Stimulated activated CD4-positive, alpha-beta T cell treated with anti-CD3 and anti-CD28 coated beads, Interleukin-1b, Interleukin-23, amount 100 ng/mL, for 24 hours (primary cell): ENCODE data around the gene ATP1A3.

Source experiments
- DNase-seq, 4 experiments: peaks; one replicate each; pipeline ENCODE4 v3.0.0-alpha.2; 2020; ENCODE audit warnings: low read depth in 4 of 4, low spot score in 1 of 4

Gene ATP1A3

GRCh38 chr19:41987141-41987860, 6.7 kb downstream of the ATP1A3 start:
- DNase-seq = no peak

DNA sequence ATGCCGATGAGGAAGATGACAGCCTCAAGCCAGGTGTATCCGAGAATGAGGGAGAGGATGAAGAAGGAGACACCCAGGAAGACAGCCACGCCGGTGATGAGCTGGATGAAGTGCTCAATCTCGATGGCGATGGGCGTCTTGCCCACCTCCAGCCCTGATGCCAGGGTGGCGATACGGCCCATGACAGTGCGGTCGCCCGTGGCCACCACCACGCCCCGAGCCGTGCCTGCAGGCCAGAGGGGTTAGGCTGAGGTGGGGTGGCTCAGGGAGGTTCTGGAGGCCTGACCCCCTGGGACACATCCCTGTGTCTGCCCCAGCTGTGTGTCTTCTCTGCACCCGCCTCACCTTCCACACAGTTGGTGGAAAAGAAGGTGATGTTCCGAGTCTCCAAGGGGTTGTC, 9.1 kb downstream of the ATP1A3 start:
- DNase-seq = no peak

- no peak for DNase-seq
Measured at GRCh38 chr19:41981724-41982123, 12.3 kb downstream of the ATP1A3 start.

DNA sequence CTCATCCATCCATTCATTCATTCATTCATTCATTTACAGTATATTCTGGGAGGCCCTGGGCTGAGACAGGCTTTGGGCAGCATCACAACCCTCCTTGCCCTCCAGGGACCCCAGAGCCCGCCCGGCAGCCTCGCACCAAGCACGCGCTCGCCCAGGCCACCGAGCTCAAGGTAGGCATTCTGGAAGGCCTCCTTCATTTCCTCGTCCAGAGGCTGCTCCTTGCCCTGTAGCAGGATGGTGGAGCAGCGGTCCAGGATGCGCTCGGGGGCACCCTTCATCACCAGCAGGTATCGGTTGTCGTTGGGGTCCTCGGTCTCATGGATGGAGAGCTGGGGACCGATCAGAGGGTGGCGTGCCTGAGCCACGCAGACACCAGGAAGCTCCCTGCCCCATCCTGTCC, 15.6 kb downstream of the ATP1A3 start:
- no peak for DNase-seq

GRCh38 chr19:41977916-41978315, 16.1 kb downstream of the ATP1A3 start:
- no peak for DNase-seq

- no peak for DNase-seq
Measured at GRCh38 chr19:41974652-41975051, 19.4 kb downstream of the ATP1A3 start.

DNA sequence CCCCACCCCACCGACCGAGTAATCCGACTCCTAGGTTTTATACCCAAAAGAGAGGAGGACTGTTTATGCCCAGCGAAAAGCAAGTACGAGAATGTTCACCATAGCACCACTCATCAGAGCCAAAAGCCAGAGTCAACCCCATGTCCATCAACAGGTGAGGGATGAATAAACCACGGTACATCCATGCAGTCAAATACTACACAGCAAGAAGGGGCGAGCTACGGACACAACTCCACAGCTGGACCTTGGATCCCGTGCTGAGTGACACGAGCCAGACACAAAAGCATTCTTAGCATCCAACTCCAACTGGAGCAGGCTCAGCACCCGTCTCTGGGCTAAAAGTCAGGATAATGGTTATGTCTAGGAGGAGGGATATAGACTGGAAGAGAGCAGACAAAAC, 22.7 kb downstream of the ATP1A3 start:
- DNase-seq = no peak

GRCh38 chr19:41969772-41970458, 24.1 kb downstream of the ATP1A3 start:
- DNase-seq = no peak

- DNase-seq = no peak
Measured at GRCh38 chr19:41968751-41969595, 25.1 kb downstream of the ATP1A3 start.

DNA sequence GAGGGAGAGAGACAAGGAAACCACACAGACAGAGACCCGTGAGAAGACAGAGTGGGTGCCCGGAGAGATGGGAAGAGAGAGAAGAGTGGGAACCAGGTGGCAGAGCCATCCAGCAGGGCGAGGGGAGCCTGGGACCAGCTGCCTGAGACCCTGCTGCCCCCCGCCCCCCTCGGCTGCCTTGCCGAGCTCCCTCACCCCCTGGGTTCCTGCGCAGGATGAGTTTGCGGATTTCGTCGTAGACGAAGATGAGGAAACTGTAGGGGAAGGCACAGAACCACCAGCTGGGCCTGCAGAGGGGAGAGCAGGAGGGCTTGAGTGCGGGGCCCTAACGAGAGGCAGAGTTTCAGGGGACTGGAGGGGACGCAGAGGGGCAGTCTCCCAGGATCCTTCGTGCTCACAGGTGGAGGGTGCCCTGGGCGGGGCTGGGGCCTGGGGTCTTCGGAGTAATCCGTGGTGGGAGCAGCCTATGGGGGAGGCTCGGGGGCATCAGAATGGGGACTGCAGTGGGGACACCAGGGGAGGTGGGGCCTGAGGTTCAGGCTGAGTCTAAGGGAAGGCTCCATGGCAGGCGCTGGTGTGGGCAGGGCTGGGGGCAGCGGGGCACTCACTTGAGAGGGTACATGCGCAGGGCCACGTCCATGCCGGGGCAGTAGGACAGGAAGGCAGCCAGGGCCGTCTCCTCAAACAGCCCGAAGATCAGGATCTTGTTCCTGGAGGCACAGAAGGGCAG, 26.8 kb downstream of the ATP1A3 start:
- DNase-seq = no peak

DNA sequence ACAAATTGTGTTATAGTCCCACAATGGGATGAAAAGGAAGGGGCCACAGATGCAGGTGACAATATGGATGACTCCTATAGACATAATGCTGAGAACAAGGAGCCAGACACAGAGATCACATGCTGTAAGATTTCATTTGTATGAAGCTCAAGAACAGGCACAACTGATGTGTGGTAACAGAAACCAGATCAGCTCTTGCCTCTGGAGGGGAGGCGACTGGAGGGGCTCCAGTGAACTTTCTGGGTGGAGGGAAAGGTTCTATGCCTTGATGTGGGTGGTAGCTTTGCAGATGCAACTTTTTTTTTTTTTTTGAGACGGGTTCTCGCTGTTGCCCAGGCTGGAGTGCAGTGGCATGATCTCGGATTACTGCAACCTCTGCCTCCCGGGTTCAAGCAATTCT, 28.9 kb downstream of the ATP1A3 start:
- no peak for DNase-seq

DNA sequence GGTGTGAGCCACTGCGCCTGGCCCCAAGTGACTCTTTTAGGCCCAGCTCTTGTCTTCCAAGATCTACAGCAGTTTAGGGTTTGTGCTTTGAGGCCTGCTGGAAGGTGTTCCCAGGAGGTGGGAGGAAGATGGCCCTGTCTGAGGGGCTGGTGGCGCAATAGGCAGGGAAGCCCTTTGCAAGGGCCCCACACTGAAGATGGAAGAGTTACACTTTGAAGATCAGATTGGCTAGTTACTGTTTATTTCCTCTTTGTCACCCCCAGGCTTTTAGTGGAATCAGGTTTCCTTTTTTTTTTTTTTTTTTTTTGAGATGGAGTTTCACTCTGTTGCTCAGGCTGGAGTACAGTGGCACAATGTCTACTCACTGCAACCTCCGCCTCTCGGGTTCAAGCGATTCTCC, 33.1 kb downstream of the ATP1A3 start:
- no peak for DNase-seq

- DNase-seq = peak; percentile 68 to 89 (median 79)
Measured at GRCh38 chr19:41959056-41960053, 34.7 kb downstream of the ATP1A3 start, which contains the start of gene RABAC1. TSS of gene RABAC1 (minus strand) at chr19:41959321. CDS start at chr19:41959292, 29 bp downstream.

DNA sequence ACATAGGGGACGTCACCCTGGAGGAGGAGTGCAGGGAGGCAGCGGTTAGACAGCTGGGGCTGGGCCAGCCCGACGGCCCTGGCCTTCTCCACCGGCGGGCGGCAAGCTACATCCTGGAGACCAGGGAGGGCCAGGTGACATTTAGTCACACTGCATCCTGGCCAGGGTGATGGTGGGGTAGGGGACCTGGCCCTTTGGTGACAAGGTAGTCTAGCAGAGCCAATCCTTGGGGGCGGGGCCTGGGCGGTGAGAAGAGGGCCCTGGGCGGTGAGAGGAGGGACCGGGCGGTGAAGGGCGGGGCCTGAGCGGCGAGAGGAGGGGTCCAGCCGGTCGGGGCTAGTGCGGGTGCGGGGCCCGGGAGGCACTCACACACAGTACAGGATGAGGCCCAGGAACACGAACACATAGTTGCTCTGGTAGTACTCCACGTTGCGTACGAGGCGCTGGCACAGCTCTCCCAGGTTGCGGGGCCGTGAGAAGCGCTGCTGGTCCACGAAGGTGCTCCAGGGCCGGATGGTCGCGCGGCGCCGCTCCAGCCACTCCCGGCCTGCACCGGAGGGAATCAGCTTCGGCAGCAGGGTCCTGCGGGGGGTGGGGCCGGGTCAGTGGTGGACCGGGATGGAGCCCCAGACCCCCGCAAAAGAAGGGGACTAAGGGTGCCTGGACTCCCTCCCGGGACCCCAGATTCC, 35.5 kb downstream of the ATP1A3 start:
- peak; percentile 62 to 86 (median 68) for DNase-seq

- DNase-seq = peak in 1 of 4 experiments; percentile 17
Measured at GRCh38 chr19:41957838-41958366, 36.1 kb downstream of the ATP1A3 start.

DNA sequence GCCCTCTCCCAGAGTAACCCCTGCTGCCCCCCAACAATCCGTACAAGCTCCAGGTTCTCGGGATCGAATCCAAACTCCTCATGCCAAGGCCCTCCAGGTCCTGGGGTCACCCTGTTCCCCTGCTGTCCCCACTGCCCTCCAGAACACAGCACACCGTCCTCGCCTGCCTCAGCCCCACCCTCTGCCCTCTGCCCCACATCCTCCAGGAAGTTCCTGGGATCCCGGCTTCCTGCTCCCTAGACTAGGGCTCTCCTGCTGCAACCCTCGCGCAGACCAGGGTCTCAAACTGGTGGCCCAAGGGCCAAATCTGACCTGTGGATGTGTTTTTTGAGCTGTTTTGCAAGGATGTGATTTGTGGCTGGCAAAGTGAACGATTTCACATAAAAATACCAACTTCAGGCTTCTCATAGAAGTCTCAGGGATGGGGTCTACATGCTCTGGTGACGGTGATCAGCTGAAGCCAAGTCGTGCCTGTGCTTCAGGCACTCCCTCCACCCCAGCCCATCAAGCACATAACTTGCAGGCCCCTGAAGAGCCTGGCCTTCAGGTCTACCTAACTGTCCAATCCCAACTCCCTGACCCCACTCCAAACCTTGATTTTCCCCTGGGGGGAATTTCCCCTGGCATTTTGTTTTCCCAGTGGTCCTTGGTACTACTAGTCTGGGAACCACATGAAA, 36.7 kb downstream of the ATP1A3 start:
- no peak for DNase-seq

DNA sequence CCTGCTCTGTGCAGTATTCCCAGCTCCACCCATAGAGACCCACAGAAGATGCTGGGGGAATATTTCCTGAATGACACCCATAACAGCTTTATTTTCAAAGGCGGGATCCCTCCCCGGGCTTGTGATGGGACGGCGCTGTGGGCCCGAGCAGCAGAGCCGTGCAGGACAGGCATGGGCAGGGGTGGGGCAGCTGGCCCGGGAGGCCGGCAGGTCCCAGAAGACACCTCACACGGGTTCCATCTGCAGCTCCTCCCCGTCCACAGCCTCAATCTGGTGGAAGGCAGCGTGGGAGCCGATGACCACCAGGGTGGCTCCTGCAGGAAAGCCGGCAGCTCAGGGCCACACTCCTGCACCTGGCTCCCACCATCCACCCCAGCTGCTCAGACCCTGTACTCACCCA, 37.4 kb downstream of the ATP1A3 start:
- DNase-seq = no peak

GRCh38 chr19:41955521-41955920, 38.5 kb downstream of the ATP1A3 start:
- DNase-seq = no peak
